ENCODE measurements around the gene CPAMD8. TPM values are rescaled to one million over a fixed set of nuclear protein-coding genes. Genes with fewer than 3 reads are reported as not detected.

Gene CPAMD8
- total RNA-seq, 1 donor: 0.81 TPM

DNA sequence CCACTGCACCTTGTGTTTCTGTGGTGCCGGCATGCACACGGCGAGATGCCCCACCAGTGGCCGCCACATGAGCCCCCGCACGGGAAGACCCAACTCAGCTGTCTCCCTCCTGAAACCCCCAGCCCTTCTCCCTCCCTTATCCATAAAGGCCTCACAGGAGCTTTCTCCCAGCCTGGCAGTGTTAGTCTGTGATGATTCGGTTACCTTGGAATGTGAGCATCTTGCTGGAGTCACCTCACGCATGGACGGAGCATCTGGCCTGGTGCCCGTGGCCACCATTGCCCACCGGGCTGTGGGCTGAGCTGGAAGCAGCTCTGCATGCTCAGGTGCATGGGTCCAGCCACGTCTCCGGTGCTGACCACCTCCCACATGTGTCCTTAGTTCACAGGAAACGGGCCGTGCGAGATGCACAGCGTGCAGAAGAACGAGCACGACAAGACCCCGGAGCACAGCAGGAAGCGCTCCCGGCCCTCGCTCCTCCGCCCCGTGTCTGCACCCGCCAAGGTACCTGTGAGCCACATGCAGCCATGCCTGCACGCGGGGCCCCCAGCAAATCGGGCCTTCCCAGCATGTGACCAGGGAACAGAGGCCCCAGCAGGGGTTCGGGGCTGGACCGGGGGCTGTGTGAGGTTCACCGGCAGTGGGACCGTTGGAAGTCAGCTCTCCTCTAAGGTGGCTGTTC is 175.4 kb downstream of the CPAMD8 start:
- no peak for DNase-seq (ENCODE audit: low read depth in 2 of 3, low spot score in 2 of 3)

DNA sequence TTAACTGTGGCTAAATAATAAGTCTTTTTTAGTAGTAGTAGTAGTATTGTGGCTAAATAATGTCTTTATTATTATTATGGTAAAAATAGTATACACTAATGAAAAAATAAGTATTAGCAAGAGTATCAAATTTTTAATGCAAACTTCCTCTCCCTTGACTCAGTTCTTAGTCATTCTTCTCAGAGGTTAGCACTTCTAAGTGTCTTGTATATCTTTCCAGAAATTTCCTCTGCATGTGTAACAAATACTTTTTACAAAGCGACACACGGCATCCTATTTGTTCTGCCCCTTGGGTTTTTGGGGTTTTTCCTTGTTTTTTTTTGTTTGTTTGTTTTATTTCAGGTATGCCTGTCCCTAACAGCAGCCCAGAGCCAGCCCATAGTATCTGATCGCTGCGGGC is 176.5 kb downstream of the CPAMD8 start:
- DNase-seq (ENCODE audit: low read depth in 2 of 3, low spot score in 2 of 3): no peak

DNA sequence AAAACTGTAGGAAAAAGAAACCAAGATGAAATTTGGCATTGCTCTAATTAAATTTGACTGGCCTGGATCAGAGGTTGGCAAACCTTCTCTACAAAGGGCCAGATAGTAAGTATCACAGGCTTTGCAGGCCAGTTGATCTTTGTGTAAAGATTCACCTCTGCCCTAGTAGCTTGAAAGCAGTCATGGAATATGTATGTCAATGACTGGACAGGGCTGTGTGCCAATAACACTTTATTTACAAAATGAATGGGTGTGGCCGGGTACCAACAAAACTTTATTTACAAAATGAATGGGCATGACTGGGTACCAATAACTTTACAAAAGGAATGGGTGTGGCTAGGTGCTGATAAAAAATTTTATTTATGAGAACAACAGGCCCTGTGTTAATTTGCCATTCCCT is 177.4 kb downstream of the CPAMD8 start:
- DNase-seq (ENCODE audit: low read depth in 2 of 3, low spot score in 2 of 3): no peak

- no peak for DNase-seq (ENCODE audit: low read depth in 2 of 3, low spot score in 2 of 3)
Measured at GRCh38 chr19:16847430-16847829, 179.2 kb downstream of the CPAMD8 start.

GRCh38 chr19:16846901-16847300 is 179.7 kb downstream of the CPAMD8 start:
- no peak for DNase-seq (ENCODE audit: low read depth in 2 of 3, low spot score in 2 of 3)

Small RNAs within 50 kb of the gene (small RNA-seq; reads per million reads assigned to genes)
- gene RN7SL823P (not detected), gene RN7SL835P (not detected)

Other genes with a start within 250 kb of the CPAMD8 start
- gene SIN3B, start 197.4 kb downstream of the CPAMD8 start, total RNA-seq: 32.0 TPM
- gene F2RL3, start 137.8 kb downstream of the CPAMD8 start, total RNA-seq: 2.4 TPM
- gene HAUS8, start 48.6 kb upstream of the CPAMD8 start, total RNA-seq: 1.6 TPM
- gene MYO9B, start 49.0 kb upstream of the CPAMD8 start, total RNA-seq: 158 TPM
- gene USE1, start 188.5 kb upstream of the CPAMD8 start, total RNA-seq: 50.4 TPM
- 2.4 TPM for gene OCEL1, start 199.4 kb upstream of the CPAMD8 start, total RNA-seq
- 10.8 TPM for gene NR2F6, start 219.1 kb upstream of the CPAMD8 start, total RNA-seq
- 0.27 TPM for gene USHBP1, start 237.9 kb upstream of the CPAMD8 start, total RNA-seq
- gene BABAM1, start 240.6 kb upstream of the CPAMD8 start, total RNA-seq: 79.2 TPM